Calu3 (cell line): Measurements from ENCODE around the gene ZNF154. TPM values are rescaled to one million over a fixed set of nuclear protein-coding genes. Genes with fewer than 3 reads are reported as not detected.
"Not testable (repeated sequence)": the region's sequence is repeated elsewhere in the genome, so short reads cannot be mapped to it uniquely, and the experiment has no call there.

Source experiments
- BruUV-seq: library from RNA; stranded (reverse); fragments of 400-500 nt; replicated peaks from 2 replicates; lab custom pipeline; 2021; lab: Mats Ljungman, UMichigan
- CTCF ChIA-PET: fragments of 300-600 bp; sonication (Branson Sonifier 250); formaldehyde crosslinking; loops from one replicate; lab custom pipeline; 2022; ENCODE audit warnings: antibody characterized with exemption; lab: Charles Lee
- DNase-seq: peaks from one replicate; pipeline ENCODE4 v3.0.0; 2022
- H3K27ac Mint-ChIP-seq: one replicate; pipeline ENCODE4 v1.8.0; 2022; ENCODE audit warnings: mixed read lengths; ENCODE audit not compliant: unreplicated experiment
- H3K27me3 Mint-ChIP-seq: one replicate; pipeline ENCODE4 v1.8.0; 2022; ENCODE audit warnings: mixed read lengths; ENCODE audit not compliant: unreplicated experiment
- H3K36me3 Mint-ChIP-seq: one replicate; pipeline ENCODE4 v1.8.0; 2022; ENCODE audit warnings: mild to moderate bottlenecking, moderate library complexity, mixed read lengths; ENCODE audit not compliant: insufficient read depth, unreplicated experiment
- H3K4me1 Mint-ChIP-seq: one replicate; pipeline ENCODE4 v1.8.0; 2022; ENCODE audit warnings: mild to moderate bottlenecking, low read depth, mixed read lengths; ENCODE audit not compliant: unreplicated experiment
- H3K4me3 Mint-ChIP-seq: one replicate; pipeline ENCODE4 v1.8.0; 2022; ENCODE audit warnings: mild to moderate bottlenecking, low read depth, moderate library complexity, mixed read lengths; ENCODE audit not compliant: unreplicated experiment
- H3K9me3 Mint-ChIP-seq: one replicate; pipeline ENCODE4 v1.8.0; 2022; ENCODE audit warnings: low read depth, mixed read lengths; ENCODE audit not compliant: unreplicated experiment
- intact Hi-C: fragments of 100-400 bp; cut with micrococcal nuclease; formaldehyde crosslinking; loops from one replicate; pipeline ENCODE4 v1.10.0; 2022; ENCODE audit not compliant: unreplicated experiment
- total RNA-seq: library from RNA; stranded (reverse); gene quantifications from 2 replicates; pipeline ENCODE4 v1.2.3, GENCODE V29; 2022
- TF ChIP-seq, protein P1 (sequence below): fragments of 200-600 bp; IDR thresholded peaks from one replicate; pipeline ENCODE4 v1.8.0; 2022; ENCODE audit warnings: antibody characterized with exemption; ENCODE audit not compliant: unreplicated experiment

The ZNF154 gene
- total RNA-seq, 1 experiment from 2014 or later, result not detected

DNA sequence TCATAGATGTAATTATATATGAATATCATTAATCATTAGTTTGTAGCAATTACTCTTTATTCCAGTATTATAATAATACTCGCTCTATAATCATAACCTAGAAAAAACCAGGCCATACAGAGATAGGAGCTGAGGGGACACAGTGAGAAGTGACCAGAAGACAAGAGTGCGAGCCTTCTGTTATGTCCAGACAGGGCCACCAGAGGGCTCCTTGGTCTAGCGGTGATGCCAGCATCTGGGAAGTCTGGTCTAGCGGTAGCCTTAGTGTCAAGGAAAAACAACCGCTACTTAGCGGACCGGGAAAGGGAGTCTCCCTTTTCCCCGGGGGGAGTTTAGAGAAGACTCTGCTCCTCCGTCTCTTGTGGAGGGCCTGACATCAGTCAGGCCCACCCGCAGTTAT is 29.3 kb upstream of the ZNF154 start:
- H3K9me3 Mint-ChIP-seq, BruUV-seq, CTCF ChIA-PET, H3K4me1 Mint-ChIP-seq, H3K27me3 Mint-ChIP-seq, H3K36me3 Mint-ChIP-seq, intact Hi-C loops, H3K27ac Mint-ChIP-seq, H3K4me3 Mint-ChIP-seq: not testable (repeated sequence)
- DNase-seq, result peak; percentile 40
- TF ChIP-seq, protein P1, sequence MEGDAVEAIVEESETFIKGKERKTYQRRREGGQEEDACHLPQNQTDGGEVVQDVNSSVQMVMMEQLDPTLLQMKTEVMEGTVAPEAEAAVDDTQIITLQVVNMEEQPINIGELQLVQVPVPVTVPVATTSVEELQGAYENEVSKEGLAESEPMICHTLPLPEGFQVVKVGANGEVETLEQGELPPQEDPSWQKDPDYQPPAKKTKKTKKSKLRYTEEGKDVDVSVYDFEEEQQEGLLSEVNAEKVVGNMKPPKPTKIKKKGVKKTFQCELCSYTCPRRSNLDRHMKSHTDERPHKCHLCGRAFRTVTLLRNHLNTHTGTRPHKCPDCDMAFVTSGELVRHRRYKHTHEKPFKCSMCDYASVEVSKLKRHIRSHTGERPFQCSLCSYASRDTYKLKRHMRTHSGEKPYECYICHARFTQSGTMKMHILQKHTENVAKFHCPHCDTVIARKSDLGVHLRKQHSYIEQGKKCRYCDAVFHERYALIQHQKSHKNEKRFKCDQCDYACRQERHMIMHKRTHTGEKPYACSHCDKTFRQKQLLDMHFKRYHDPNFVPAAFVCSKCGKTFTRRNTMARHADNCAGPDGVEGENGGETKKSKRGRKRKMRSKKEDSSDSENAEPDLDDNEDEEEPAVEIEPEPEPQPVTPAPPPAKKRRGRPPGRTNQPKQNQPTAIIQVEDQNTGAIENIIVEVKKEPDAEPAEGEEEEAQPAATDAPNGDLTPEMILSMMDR, result peak; percentile 57

DNA sequence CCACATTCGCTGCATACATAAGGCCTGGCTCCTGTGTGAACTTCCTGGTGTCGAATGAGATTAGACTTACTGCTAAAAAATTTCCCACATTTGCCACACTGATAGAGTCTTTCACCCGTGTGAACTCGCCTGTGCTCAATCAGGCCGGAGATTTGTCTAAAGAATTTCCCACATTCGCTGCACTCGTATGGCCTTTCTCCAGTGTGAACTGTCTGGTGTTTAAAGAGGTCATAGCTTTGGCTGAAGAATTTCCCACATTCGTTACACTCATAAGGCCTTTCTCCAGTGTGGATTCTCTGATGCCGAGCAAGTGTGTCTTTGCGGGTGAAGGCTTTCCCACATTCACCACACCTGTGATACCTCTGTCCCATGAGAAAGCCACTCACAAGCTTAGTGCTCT is 11.9 kb upstream of the ZNF154 start:
- Mint-ChIP-seq H3K27me3 (no peaks in the 10 kb centered on the region), H3K9me3 (peaks cover 34% of the 10 kb centered on the region), H3K27ac (no peak overlapping the region), H3K4me1 (no peaks in the 10 kb centered on the region), H3K4me3 (no peak overlapping the region), H3K36me3 (peaks cover 6% of the 10 kb centered on the region)
- intact Hi-C loops, result no loop called here
- no peak for DNase-seq
- TF ChIP-seq, protein P1, result no peak
- CTCF ChIA-PET, result interaction anchor here (0.6 kb wide), 2 partner anchors 135 to 577 kb away, joined by 3 read pairs; no protein-coding TSS in a partner anchor
- BruUV-seq, result no TSS peak

DNA sequence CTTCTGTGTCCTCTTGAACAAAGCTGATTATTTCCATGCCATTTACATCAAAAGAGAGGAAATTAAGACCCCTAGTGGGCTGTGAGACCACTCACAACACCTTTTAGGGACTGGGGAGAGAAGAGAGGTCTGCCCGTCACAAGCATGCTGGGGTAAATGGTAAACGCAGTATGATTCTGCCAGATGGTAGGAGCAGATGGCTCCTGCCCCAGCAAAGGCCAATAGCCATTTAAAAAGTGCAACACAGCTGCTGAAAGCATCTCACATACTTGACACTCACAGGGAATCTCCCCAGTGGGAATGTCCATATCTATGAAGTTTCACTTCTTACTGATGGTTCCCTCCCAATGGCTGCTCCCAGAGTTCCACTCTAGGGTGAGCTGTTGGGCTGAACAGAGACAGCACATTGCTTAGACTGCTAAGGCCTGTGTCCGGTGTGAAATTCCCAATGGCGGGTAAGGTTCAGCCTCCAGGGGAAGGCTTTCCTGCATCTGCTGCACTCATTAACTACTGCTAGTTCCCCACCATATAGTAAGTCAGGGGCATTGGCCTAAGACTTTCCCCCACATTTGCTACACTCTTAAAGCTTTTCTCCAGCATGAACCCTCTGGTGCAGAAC is 11.0 kb upstream of the ZNF154 start:
- Mint-ChIP-seq H3K27ac (no peak overlapping the region), H3K36me3 (peaks cover 6% of the 10 kb centered on the region), H3K4me1 (no peaks in the 10 kb centered on the region), H3K9me3 (peaks cover 32% of the 10 kb centered on the region), H3K27me3 (no peaks in the 10 kb centered on the region), H3K4me3 (no peak overlapping the region)
- intact Hi-C loops, result no loop called here
- TF ChIP-seq, protein P1, result no peak
- no peak for DNase-seq
- CTCF ChIA-PET, result interaction anchor here (0.6 kb wide), 1 partner anchor 136 kb away, joined by 3 read pairs; no protein-coding TSS in a partner anchor
- no TSS peak for BruUV-seq

DNA sequence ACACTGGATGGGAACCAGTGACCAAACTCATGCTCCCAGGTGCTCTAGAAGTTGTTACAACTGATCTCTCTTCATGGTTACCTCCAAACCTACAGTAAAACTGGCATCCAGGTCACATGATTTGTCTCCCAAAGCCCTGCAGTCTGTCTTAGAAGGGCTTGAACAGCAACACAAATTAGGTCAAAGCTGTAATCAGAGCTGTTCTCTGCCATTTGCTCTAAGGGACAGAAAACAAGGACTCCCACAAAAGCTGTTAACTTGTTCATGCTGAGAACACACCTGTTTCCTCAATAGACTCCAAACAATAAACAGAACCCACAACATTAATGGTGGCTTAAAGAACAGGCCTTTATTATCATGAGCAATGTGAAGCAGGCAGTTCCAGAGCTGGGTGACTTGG is 10.4 kb upstream of the ZNF154 start:
- CTCF ChIA-PET, result no interaction called here
- peaks cover 29% of the 10 kb centered on the region for H3K9me3 Mint-ChIP-seq

More for the DNA sequence above, 10.4 kb upstream of the ZNF154 start:
- Mint-ChIP-seq H3K27me3 (no peaks in the 10 kb centered on the region), H3K4me1 (no peaks in the 10 kb centered on the region), H3K36me3 (peaks cover 6% of the 10 kb centered on the region), H3K27ac (no peak overlapping the region), H3K4me3 (no peak overlapping the region)
- TF ChIP-seq, protein P1, result no peak
- BruUV-seq, result no TSS peak
- no peak for DNase-seq
- intact Hi-C loops, result no loop called here
